GM18907 (cell line): ENCODE measurements around the gene PLCB2.

Experiments used
- ATAC-seq: cut with Tn5 transposase; IDR thresholded peaks from one replicate; pipeline ENCODE4 v1.9.1; 2021; ENCODE audit warnings: mild to moderate bottlenecking, moderate library complexity; ENCODE audit not compliant: unreplicated experiment

Gene PLCB2

GRCh38 chr15:40325700-40326099, 18.0 kb upstream of the PLCB2 start:
- no peak for ATAC-seq

- no peak for ATAC-seq
These were observed 17.5 kb upstream of the PLCB2 start for GRCh38 chr15:40325188-40325587.

GRCh38 chr15:40323953-40324937, 16.5 kb upstream of the PLCB2 start:
- ATAC-seq, result peak; percentile 7

- ATAC-seq, result peak; percentile 89
These were observed 15.7 kb upstream of the PLCB2 start, which contains the start of gene INAFM2 for GRCh38 chr15:40323239-40323952. INAFM2 (plus strand) TSS chr15:40323692; CDS start chr15:40324056, 364 bp downstream.

GRCh38 chr15:40322531-40323238, 14.9 kb upstream of the PLCB2 start:
- no peak for ATAC-seq

- ATAC-seq, result no peak
These were observed 13.2 kb upstream of the PLCB2 start for GRCh38 chr15:40320931-40321371.

GRCh38 chr15:40320409-40320808, 12.7 kb upstream of the PLCB2 start:
- no peak for ATAC-seq

- ATAC-seq, result no peak
These were observed 9.8 kb upstream of the PLCB2 start for GRCh38 chr15:40317580-40317979.

GRCh38 chr15:40316931-40317330, 9.2 kb upstream of the PLCB2 start:
- no peak for ATAC-seq

GRCh38 chr15:40314723-40315276, 7.1 kb upstream of the PLCB2 start:
- no peak for ATAC-seq

- ATAC-seq, result no peak
These were observed 6.0 kb upstream of the PLCB2 start for GRCh38 chr15:40313531-40314398.

GRCh38 chr15:40312370-40313158, 4.8 kb upstream of the PLCB2 start:
- no peak for ATAC-seq

- ATAC-seq, result no peak
These were observed 3.3 kb upstream of the PLCB2 start for GRCh38 chr15:40310993-40311392.

GRCh38 chr15:40310001-40310959, 2.5 kb upstream of the PLCB2 start:
- ATAC-seq, result no peak

GRCh38 chr15:40309344-40309862, 1.7 kb upstream of the PLCB2 start:
- ATAC-seq, result no peak

- no peak for ATAC-seq
These were observed 827 bp downstream of the PLCB2 start for GRCh38 chr15:40306908-40307307.

GRCh38 chr15:40306371-40306770, 1.4 kb downstream of the PLCB2 start:
- ATAC-seq, result no peak

GRCh38 chr15:40305281-40305680, 2.5 kb downstream of the PLCB2 start:
- no peak for ATAC-seq
